Measurements from ENCODE around the gene MYOT.

Gene MYOT

DNA sequence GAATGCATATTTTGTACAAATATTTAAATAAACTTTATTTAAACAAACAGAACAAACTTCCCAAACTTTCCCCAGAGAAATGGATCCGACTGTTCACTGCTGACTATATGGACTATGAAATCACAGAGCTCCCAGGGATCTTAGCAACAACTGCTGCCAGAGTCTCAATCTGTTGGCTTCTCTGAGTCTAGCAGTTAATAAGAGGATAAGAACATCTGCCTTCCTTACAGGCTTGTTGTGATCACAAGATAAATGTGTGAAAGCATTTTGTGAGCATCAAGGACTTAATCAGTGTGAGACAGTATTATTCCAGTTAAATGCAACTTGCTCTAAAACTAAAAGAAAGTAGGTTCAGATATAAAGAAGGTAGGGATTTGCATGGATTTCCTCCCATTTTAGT lies 31.4 kb upstream of the MYOT start:
- peak; percentile 14; the same call in 1 of the 2 replicates for TF ChIP-seq ZFP30 (CRISPR knock-in tag; IDR thresholded peaks at IDR 0.05)
- TF ChIP-seq ZNF565 (CRISPR knock-in tag; conservative IDR thresholded peaks at IDR 0.05; ENCODE audit: low read depth): no peak
- no peak for ATAC-seq

DNA sequence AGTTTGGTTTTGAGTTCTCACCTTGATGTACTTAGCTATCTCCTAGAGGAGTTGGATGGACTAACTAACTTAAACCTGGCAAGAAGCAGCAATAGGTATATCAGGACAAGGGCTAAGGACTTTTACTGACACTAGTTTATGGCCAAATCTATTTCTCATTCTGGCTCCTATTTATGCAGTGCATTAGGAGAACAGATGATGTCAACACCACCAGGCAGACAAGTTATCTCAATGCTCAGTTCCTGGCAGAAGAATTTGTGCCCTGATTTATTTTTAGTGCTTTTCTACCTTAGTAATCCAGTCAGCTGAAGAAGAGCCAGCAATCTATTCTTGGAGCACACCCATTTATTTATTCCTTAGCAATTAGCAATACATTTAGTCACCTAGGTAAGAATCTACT lies 30.7 kb upstream of the MYOT start:
- TF ChIP-seq TOX (CRISPR knock-in tag; IDR thresholded peaks at IDR 0.05; ENCODE audit: borderline replicate concordance) (peak; percentile 35; the same call in 1 of the 2 replicates), GLIS3 (CRISPR knock-in tag; IDR thresholded peaks at IDR 0.05) (0 out of 2 replicates have a peak, but pooled peaks have one; percentile 72), RARB (CRISPR knock-in tag; IDR thresholded peaks at IDR 0.05) (no peak), ZC3H10 (CRISPR knock-in tag; IDR thresholded peaks at IDR 0.05) (peak; percentile 63; the same call in 1 of the 2 replicates), CSDC2 (CRISPR knock-in tag; IDR thresholded peaks at IDR 0.05) (no peak), ZFP3 (CRISPR knock-in tag; IDR thresholded peaks at IDR 0.05) (0 out of 2 replicates have a peak, but pooled peaks have one; percentile 56), ISL1 (CRISPR knock-in tag; IDR thresholded peaks at IDR 0.05) (peak; percentile 97)
- TF ChIP-seq, protein P1, sequence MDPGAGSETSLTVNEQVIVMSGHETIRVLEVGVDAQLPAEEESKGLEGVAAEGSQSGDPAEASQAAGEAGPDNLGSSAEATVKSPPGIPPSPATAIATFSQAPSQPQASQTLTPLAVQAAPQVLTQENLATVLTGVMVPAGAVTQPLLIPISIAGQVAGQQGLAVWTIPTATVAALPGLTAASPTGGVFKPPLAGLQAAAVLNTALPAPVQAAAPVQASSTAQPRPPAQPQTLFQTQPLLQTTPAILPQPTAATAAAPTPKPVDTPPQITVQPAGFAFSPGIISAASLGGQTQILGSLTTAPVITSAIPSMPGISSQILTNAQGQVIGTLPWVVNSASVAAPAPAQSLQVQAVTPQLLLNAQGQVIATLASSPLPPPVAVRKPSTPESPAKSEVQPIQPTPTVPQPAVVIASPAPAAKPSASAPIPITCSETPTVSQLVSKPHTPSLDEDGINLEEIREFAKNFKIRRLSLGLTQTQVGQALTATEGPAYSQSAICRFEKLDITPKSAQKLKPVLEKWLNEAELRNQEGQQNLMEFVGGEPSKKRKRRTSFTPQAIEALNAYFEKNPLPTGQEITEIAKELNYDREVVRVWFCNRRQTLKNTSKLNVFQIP (CRISPR knock-in tag; IDR thresholded peaks at IDR 0.05; ENCODE audit: borderline replicate concordance, low read depth): 0 out of 2 replicates have a peak, but pooled peaks have one; percentile 13
- TF ChIP-seq, protein P2, sequence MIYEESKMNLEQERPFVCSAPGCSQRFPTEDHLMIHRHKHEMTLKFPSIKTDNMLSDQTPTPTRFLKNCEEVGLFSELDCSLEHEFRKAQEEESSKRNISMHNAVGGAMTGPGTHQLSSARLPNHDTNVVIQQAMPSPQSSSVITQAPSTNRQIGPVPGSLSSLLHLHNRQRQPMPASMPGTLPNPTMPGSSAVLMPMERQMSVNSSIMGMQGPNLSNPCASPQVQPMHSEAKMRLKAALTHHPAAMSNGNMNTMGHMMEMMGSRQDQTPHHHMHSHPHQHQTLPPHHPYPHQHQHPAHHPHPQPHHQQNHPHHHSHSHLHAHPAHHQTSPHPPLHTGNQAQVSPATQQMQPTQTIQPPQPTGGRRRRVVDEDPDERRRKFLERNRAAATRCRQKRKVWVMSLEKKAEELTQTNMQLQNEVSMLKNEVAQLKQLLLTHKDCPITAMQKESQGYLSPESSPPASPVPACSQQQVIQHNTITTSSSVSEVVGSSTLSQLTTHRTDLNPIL (CRISPR knock-in tag; IDR thresholded peaks at IDR 0.05; ENCODE audit: low read depth): peak; percentile 76; the same call in 1 of the 2 replicates
- ATAC-seq: peak; percentile 63

DNA sequence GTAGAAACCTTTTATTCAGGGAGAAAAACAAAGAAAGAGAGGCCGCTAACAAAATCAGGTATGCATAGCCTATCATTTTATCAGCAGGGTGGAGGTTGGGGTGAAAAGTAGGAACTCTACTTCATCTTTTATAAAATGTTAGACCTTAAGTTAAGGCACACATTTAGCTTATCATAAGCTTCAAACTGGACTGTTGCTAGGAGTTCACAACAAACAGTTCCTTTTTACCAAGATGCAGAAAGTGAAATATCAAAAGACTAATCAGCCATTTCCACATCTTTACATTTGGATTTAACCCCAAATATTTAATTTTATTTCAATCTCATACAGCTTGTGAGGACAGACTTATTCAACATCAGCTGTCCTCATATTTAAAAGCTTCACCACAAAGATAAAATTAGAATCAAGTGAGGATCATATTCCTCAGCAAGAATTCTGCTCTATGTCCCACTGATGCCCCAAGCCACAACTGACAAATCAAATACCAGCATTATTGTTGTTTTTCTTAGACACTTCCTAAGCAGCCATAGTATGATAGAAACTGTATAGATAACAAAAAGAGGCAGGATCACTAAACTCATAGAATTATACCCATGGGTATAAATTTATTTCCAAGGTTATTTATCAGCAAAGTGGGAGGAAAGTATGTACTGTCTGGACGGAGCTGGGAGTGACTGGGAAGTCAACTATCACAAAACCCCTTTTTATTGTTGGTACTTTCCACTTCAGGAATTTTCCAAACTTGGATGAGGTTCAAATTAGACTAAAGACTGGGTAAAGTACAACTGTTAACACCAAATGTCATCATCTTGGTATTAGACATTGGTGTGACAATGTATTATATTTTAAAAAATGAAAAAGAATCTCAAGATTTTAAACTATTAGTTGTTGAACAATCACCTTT lies 29.9 kb upstream of the MYOT start:
- peak; percentile 65 for ATAC-seq
- peak; percentile 38; the same call in 1 of the 2 replicates for TF ChIP-seq TOX (CRISPR knock-in tag; IDR thresholded peaks at IDR 0.05; ENCODE audit: borderline replicate concordance)
- TF ChIP-seq ZFP3 (CRISPR knock-in tag; IDR thresholded peaks at IDR 0.05): no peak
- no peak for TF ChIP-seq OSR1 (CRISPR knock-in tag; IDR thresholded peaks at IDR 0.05)

DNA sequence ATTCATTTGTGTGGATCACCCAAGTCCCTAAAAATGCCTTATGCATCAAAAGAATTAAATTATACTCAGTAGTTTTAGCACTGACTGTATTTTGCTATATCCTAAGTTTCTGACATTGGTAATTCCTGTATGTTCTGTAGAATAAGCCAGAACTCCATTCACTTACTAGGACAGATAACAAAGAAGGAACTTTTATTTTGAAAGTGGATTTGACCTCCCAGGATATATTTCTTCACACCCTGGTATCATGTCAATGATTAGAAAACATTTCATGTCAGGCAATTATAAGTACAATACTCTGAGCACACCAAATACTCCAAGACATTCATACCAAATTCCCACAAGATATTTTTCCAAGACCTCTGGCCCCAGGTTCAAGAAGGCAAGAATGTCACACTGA lies 28.7 kb upstream of the MYOT start:
- TF ChIP-seq ZNF565 (CRISPR knock-in tag; conservative IDR thresholded peaks at IDR 0.05; ENCODE audit: low read depth): no peak
- TF ChIP-seq ZFP30 (CRISPR knock-in tag; IDR thresholded peaks at IDR 0.05): no peak
- TF ChIP-seq ZNF8 (CRISPR knock-in tag; IDR thresholded peaks at IDR 0.05): no peak
- TF ChIP-seq ISL1 (CRISPR knock-in tag; IDR thresholded peaks at IDR 0.05): no peak
- TF ChIP-seq ZNF70 (CRISPR knock-in tag; IDR thresholded peaks at IDR 0.05): no peak
- no peak for TF ChIP-seq ZC3H10 (CRISPR knock-in tag; IDR thresholded peaks at IDR 0.05)
- TF ChIP-seq SNAI2 (CRISPR knock-in tag; IDR thresholded peaks at IDR 0.05): no peak
- TF ChIP-seq GLIS3 (CRISPR knock-in tag; IDR thresholded peaks at IDR 0.05): no peak
- TF ChIP-seq BACH2 (CRISPR knock-in tag; IDR thresholded peaks at IDR 0.05; ENCODE audit: borderline replicate concordance): no peak
- ATAC-seq: no peak

DNA sequence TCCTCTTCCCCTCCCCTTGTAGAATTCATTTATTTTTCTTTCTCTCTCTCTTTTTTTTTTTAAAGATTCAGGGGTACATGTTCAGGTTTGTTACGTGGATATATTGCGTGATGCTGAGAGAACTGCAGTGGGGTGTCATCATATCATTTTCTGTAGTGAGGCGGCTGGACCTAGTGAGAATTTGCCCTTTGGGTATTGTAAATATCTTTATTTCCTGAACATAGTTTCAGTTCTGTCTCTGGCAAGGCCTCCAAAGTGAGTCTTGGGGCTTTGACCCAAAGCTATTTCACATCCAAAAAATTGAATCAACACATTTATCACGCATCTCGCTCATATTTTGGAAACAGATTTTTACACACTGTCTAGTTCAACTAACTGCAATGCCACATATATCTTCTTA lies 25.4 kb upstream of the MYOT start:
- TF ChIP-seq, protein P3, sequence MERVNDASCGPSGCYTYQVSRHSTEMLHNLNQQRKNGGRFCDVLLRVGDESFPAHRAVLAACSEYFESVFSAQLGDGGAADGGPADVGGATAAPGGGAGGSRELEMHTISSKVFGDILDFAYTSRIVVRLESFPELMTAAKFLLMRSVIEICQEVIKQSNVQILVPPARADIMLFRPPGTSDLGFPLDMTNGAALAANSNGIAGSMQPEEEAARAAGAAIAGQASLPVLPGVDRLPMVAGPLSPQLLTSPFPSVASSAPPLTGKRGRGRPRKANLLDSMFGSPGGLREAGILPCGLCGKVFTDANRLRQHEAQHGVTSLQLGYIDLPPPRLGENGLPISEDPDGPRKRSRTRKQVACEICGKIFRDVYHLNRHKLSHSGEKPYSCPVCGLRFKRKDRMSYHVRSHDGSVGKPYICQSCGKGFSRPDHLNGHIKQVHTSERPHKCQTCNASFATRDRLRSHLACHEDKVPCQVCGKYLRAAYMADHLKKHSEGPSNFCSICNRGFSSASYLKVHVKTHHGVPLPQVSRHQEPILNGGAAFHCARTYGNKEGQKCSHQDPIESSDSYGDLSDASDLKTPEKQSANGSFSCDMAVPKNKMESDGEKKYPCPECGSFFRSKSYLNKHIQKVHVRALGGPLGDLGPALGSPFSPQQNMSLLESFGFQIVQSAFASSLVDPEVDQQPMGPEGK (CRISPR knock-in tag; IDR thresholded peaks at IDR 0.05; ENCODE audit: borderline replicate concordance): no peak
- no peak for ATAC-seq

DNA sequence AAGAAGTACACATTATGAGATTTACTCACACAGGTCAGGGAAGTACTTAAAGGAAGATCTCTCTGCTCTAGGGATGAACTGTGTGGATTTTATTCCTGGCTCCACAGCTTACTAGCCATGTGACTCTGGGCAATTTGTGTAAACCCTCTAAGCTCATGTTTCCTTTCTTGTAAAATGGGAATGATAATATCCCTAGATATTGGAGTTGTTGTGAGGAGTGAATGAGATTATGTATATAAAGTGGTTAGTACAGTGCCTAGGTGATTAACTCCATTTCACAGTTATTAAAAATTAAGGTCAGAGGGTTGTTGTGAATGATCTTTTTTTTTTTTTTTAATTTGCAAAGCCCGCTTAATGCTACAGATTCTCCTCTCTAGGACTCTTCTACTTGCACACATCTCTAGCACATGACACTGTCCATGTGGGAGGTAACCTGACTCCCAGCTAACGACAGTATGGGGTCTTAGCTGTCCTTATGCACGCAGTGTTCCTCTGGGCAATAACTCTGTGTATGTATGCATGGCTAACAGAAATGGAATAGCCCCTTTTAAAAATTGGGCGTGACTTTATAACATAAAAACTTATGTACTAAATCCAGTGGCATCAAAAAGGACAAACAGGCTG lies 23.9 kb upstream of the MYOT start:
- no peak for ATAC-seq
- TF ChIP-seq ZNF70 (CRISPR knock-in tag; IDR thresholded peaks at IDR 0.05) (no peak), PPARA (CRISPR knock-in tag; IDR thresholded peaks at IDR 0.05; ENCODE audit: borderline replicate concordance) (no peak), RARB (CRISPR knock-in tag; IDR thresholded peaks at IDR 0.05) (no peak), BACH2 (CRISPR knock-in tag; IDR thresholded peaks at IDR 0.05; ENCODE audit: borderline replicate concordance) (no peak), TOX (CRISPR knock-in tag; IDR thresholded peaks at IDR 0.05; ENCODE audit: borderline replicate concordance) (no peak), ISL1 (CRISPR knock-in tag; IDR thresholded peaks at IDR 0.05) (no peak), ZNF8 (CRISPR knock-in tag; IDR thresholded peaks at IDR 0.05) (no peak), OSR1 (CRISPR knock-in tag; IDR thresholded peaks at IDR 0.05) (no peak), SNAI2 (CRISPR knock-in tag; IDR thresholded peaks at IDR 0.05) (no peak), ZNF565 (CRISPR knock-in tag; conservative IDR thresholded peaks at IDR 0.05; ENCODE audit: low read depth) (no peak), ZFP3 (CRISPR knock-in tag; IDR thresholded peaks at IDR 0.05) (no peak)
- TF ChIP-seq, protein P3 (CRISPR knock-in tag; IDR thresholded peaks at IDR 0.05; ENCODE audit: borderline replicate concordance): no peak
- TF ChIP-seq, protein P2 (CRISPR knock-in tag; IDR thresholded peaks at IDR 0.05; ENCODE audit: low read depth): no peak

Measured in SK-N-SH treated with all-trans-retinoic acid at 6 μM for 48 hours (cell line).